Adrenal gland (tissue), 5 donors: ENCODE data around the gene ARV1.
"Not testable (repeated sequence)": the region's sequence is repeated elsewhere in the genome, so short reads cannot be mapped to it uniquely, and the experiment has no call there.

Source experiments
- CTCF ChIP-seq, 6 experiments: fragments of 450-650 bp in 4 of 6; fragments of 200-600 bp in 2 of 6; sonication (generic) in 1 of 6; IDR thresholded peaks; 1 replicate in 5 of 6; 2 replicates in 1 of 6; pipeline versions ENCODE4 v1.5.1 to v1.8.0; 2016 to 2021; ENCODE audit warnings: antibody characterized with exemption in 6 of 6, mild to moderate bottlenecking in 2 of 6, moderate library complexity in 1 of 6
- POLR2A ChIP-seq, 2 donors: fragments of 450-650 bp; IDR thresholded peaks; one replicate each; pipeline ENCODE4 v1.6.1; 2017; ENCODE audit warnings: antibody characterized with exemption in 2 of 2, mild to moderate bottlenecking in 2 of 2, moderate library complexity in 1 of 2
- donor health status: DM: no; HTN: no; CAD: no.

DNA sequence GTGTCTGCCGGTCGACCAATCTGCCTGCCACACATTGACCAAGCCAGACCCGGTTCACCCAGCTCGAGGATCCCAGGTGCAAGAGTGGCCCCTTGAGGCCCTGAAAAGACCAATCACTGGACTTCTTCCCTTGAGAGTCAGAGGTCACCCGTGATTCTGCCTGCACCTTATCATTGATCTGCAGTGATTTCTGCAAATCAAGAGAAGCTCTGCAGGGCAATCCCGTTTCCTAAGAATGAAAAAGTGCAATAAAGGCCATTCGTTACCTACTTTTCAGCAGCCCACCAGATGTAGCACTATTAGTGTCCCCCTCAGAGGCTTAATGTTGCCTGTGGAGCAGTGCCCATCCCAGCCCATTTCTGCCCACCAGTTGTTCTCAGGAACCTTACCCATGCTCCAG, 43.6 kb downstream of the ARV1 start:
- TF ChIP-seq CTCF, POLR2A (IDR thresholded peaks at IDR 0.05): not testable (repeated sequence)
